ENCODE measurements around the gene ZNF385B. TPM values are rescaled to one million over a fixed set of nuclear protein-coding genes. Genes with fewer than 3 reads are reported as not detected.

Gene ZNF385B
- total RNA-seq, 3 donors from 2014 or later, result 3.4 to 8.8 (median 4.5) TPM

GRCh38 chr2:179437430-179437829 is 424.0 kb downstream of the ZNF385B start:
- H3K4me1 ChIP-seq, result no peaks in the 10 kb centered on the region
- H3K27ac ChIP-seq, result no peak overlapping the region
- H3K9me3 ChIP-seq, result no peaks in the 10 kb centered on the region
- DNase-seq (ENCODE audit: low spot score in 2 of 2), result no peak
- no peaks in the 10 kb centered on the region for H3K36me3 ChIP-seq
- intact Hi-C loops (cut with DNase I; ENCODE audit: low total_unique reads), result no loop called here
- no peak for TF ChIP-seq POLR2A (IDR thresholded peaks at IDR 0.05)
- no peak for TF ChIP-seq CTCF (IDR thresholded peaks at IDR 0.05)
- no peak for TF ChIP-seq POLR2AphosphoS5 (IDR thresholded peaks at IDR 0.05)
- H3K4me3 ChIP-seq, result no peak overlapping the region
- H3K27me3 ChIP-seq, result no peaks in the 10 kb centered on the region

DNA sequence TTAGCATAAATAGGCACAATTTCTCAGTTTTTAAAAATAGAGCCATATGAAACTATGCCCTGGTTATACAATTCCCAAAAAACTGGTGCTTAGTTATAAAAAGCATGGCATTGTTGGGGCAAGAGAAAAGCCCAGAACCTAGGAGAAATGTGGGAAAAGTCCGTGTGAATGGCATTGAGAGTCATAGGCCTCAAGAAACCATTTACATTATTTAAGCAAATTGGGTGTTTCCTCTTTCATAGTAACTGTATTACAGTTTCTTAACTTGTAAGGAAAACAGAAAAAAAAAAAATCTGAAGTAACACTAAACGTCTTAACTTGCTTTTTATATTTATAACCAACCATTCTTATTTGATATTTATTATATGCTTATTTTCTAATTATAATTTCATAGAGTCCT is 425.8 kb downstream of the ZNF385B start:
- Histone ChIP-seq H3K27me3 (no peaks in the 10 kb centered on the region), H3K4me3 (no peak overlapping the region), H3K36me3 (no peaks in the 10 kb centered on the region), H3K4me1 (no peaks in the 10 kb centered on the region), H3K27ac (no peak overlapping the region), H3K9me3 (no peaks in the 10 kb centered on the region)
- no peak for DNase-seq (ENCODE audit: low spot score in 2 of 2)
- intact Hi-C loops (cut with DNase I; ENCODE audit: low total_unique reads), result no loop called here
- TF ChIP-seq POLR2A (IDR thresholded peaks at IDR 0.05) (no peak), POLR2AphosphoS5 (IDR thresholded peaks at IDR 0.05) (no peak), CTCF (IDR thresholded peaks at IDR 0.05) (no peak)

DNA sequence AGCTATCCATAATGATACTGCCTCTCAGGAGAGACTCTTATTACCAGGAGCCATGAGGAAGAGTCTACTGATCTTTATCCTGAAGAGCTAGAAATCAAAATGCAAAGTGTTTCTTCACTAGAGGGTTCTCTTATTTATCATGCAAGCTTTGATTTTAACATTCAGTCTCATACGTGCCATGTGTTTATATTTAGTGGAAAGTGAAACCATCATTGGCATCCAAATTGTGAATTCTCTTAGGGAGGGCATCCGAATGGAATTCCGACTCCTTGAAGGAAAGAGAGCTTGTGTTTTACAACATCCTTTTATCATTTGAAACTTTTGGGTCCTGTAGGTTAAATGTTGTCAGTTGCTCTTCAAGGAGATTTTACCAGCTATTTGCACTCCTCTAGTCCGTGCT is 426.4 kb downstream of the ZNF385B start:
- H3K27me3 ChIP-seq, result no peaks in the 10 kb centered on the region
- intact Hi-C loops (cut with DNase I; ENCODE audit: low total_unique reads), result no loop called here
- H3K27ac ChIP-seq, result no peak overlapping the region

GRCh38 chr2:179434357-179434756 is 427.1 kb downstream of the ZNF385B start:
- no peak overlapping the region for H3K4me3 ChIP-seq
- no peaks in the 10 kb centered on the region for H3K27me3 ChIP-seq
- no peaks in the 10 kb centered on the region for H3K9me3 ChIP-seq
- no peak overlapping the region for H3K27ac ChIP-seq
- no peaks in the 10 kb centered on the region for H3K4me1 ChIP-seq
- intact Hi-C loops (cut with DNase I; ENCODE audit: low total_unique reads), result no loop called here
- TF ChIP-seq POLR2AphosphoS5 (IDR thresholded peaks at IDR 0.05), result no peak
- TF ChIP-seq CTCF (IDR thresholded peaks at IDR 0.05), result no peak
- no peak for TF ChIP-seq POLR2A (IDR thresholded peaks at IDR 0.05)
- no peak for DNase-seq (ENCODE audit: low spot score in 2 of 2)
- H3K36me3 ChIP-seq, result no peaks in the 10 kb centered on the region

More for the DNA sequence above, 426.4 kb downstream of the ZNF385B start:
- DNase-seq (ENCODE audit: low spot score in 2 of 2), result no peak
- no peak for TF ChIP-seq POLR2A (IDR thresholded peaks at IDR 0.05)
- Histone ChIP-seq H3K4me1 (no peaks in the 10 kb centered on the region), H3K4me3 (no peak overlapping the region), H3K9me3 (no peaks in the 10 kb centered on the region), H3K36me3 (no peaks in the 10 kb centered on the region)

DNA sequence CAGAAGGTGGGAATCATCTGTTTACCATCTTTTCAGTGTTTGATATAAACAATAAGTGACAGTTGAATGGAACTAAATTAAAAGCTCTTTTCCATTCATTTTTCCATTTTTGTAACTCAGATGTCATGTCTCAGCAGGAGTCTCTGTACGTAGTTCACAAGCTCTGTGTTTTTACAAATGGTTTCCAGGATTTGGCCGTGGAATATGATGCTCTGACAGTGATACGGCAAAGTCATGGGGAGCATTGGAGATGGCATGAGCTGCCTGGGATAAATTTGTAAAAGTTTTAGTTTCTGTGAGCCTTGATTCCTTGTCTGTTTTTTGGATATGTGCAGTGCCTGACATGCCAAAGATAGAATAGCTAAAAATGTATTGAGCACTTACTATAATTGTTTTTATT is 428.7 kb downstream of the ZNF385B start:
- H3K4me1 ChIP-seq, result no peaks in the 10 kb centered on the region
- TF ChIP-seq POLR2A (IDR thresholded peaks at IDR 0.05), result no peak
- no peak for TF ChIP-seq POLR2AphosphoS5 (IDR thresholded peaks at IDR 0.05)
- no peak for TF ChIP-seq CTCF (IDR thresholded peaks at IDR 0.05)
- no peak overlapping the region for H3K27ac ChIP-seq
- no peaks in the 10 kb centered on the region for H3K36me3 ChIP-seq
- intact Hi-C loops (cut with DNase I; ENCODE audit: low total_unique reads), result no loop called here
- H3K9me3 ChIP-seq, result no peaks in the 10 kb centered on the region
- DNase-seq (ENCODE audit: low spot score in 2 of 2), result no peak
- H3K27me3 ChIP-seq, result no peaks in the 10 kb centered on the region
- H3K4me3 ChIP-seq, result no peak overlapping the region

DNA sequence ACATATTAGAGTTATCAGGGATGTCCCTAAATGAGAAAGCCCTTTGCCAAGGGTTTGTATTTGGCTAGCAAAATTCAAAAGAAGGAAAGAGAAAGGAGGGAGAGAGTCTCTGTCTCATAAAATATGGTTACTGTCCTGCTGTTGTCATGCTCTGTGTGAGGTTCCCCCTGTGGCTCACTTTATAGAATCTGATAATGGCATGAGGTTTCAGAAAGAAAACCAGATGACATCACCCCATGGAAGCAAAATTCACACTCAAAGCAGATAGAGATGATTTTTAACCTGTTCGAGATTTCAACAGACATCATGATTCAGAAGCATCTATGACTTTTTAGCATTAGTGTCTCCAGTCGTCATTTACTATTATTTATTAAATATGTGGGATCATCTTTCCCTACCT is 431.8 kb downstream of the ZNF385B start:
- Histone ChIP-seq H3K4me3 (no peak overlapping the region), H3K36me3 (no peaks in the 10 kb centered on the region), H3K9me3 (no peaks in the 10 kb centered on the region), H3K4me1 (no peaks in the 10 kb centered on the region), H3K27ac (no peak overlapping the region), H3K27me3 (no peaks in the 10 kb centered on the region)
- DNase-seq (ENCODE audit: low spot score in 2 of 2), result no peak
- no peak for TF ChIP-seq POLR2A (IDR thresholded peaks at IDR 0.05)
- TF ChIP-seq CTCF (IDR thresholded peaks at IDR 0.05), result no peak
- no peak for TF ChIP-seq POLR2AphosphoS5 (IDR thresholded peaks at IDR 0.05)
- intact Hi-C loops (cut with DNase I; ENCODE audit: low total_unique reads), result loop anchor here (10.0 kb wide), 1 partner anchor 325 kb away; no protein-coding TSS in a partner anchor
